Upper lobe of left lung (tissue), 4 donors: ENCODE data around the gene CMSS1.

Source experiments
- EP300 ChIP-seq, 4 donors: sonication (generic); formaldehyde crosslinking; IDR thresholded peaks; one replicate each; pipeline ENCODE4 v1.5.1; 2017; ENCODE audit warnings: antibody characterized with exemption in 4 of 4, control low read depth in 2 of 4
- POLR2A ChIP-seq, 4 donors: fragments of 450-650 bp; IDR thresholded peaks; one replicate each; pipeline ENCODE4 v1.5.1; 2016 to 2017; ENCODE audit warnings: antibody characterized with exemption in 4 of 4, mild to moderate bottlenecking in 2 of 4
- POLR2AphosphoS5 ChIP-seq, 2 donors: sonication (generic); formaldehyde crosslinking; IDR thresholded peaks; one replicate each; pipeline ENCODE4 v1.5.1; 2017; ENCODE audit warnings: antibody characterized with exemption in 2 of 2
- TF ChIP-seq, protein P1 (sequence below), 6 experiments: fragments of 450-650 bp in 4 of 6; fragments of 200-600 bp in 2 of 6; sonication (generic) in 2 of 6; IDR thresholded peaks; one replicate each; pipeline ENCODE4 v1.5.1; 2016 to 2019; ENCODE audit warnings: antibody characterized with exemption in 6 of 6

- TF ChIP-seq, protein P1, sequence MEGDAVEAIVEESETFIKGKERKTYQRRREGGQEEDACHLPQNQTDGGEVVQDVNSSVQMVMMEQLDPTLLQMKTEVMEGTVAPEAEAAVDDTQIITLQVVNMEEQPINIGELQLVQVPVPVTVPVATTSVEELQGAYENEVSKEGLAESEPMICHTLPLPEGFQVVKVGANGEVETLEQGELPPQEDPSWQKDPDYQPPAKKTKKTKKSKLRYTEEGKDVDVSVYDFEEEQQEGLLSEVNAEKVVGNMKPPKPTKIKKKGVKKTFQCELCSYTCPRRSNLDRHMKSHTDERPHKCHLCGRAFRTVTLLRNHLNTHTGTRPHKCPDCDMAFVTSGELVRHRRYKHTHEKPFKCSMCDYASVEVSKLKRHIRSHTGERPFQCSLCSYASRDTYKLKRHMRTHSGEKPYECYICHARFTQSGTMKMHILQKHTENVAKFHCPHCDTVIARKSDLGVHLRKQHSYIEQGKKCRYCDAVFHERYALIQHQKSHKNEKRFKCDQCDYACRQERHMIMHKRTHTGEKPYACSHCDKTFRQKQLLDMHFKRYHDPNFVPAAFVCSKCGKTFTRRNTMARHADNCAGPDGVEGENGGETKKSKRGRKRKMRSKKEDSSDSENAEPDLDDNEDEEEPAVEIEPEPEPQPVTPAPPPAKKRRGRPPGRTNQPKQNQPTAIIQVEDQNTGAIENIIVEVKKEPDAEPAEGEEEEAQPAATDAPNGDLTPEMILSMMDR (IDR thresholded peaks at IDR 0.05): no peak
- TF ChIP-seq POLR2AphosphoS5 (IDR thresholded peaks at IDR 0.05) (no peak), POLR2A (IDR thresholded peaks at IDR 0.05) (no peak), EP300 (IDR thresholded peaks at IDR 0.05) (no peak)
These were observed 201.1 kb downstream of the CMSS1 start for GRCh38 chr3:100018806-100019205.
